Loucy (cell line): ENCODE measurements around the gene LDLRAD4.

Experiments used
- CTCF ChIP-seq: fragments of 200-600 bp; sonication (generic); conservative IDR thresholded peaks from 2 replicates; pipeline ENCODE4 v1.5.1; 2014; ENCODE audit warnings: mild to moderate bottlenecking, antibody characterized with exemption, low read length
- EZH2phosphoT487 ChIP-seq: fragments of 200-600 bp; IDR thresholded peaks from 2 replicates; pipeline ENCODE4 v1.6.1; 2018; ENCODE audit warnings: antibody characterized with exemption, mild to moderate bottlenecking, moderate library complexity, borderline replicate concordance

GRCh38 chr18:13366541-13366940 is 148.0 kb downstream of the LDLRAD4 start:
- TF ChIP-seq CTCF (no peak), EZH2phosphoT487 (no peak)
